BLaER1 (cell line): ENCODE results near the gene PRUNE2.
"Not testable (repeated sequence)": the region's sequence is repeated elsewhere in the genome, so short reads cannot be mapped to it uniquely, and the experiment has no call there.

Experiments used
- H3K27ac ChIP-seq: shearing (Covaris generic); formaldehyde crosslinking; 2 replicates; pipeline ENCODE4 v1.8.1; 2022
- H3K27me3 ChIP-seq: shearing (Covaris generic); formaldehyde crosslinking; 2 replicates; pipeline ENCODE4 v1.8.1; 2022
- H3K36me3 ChIP-seq: shearing (Covaris generic); formaldehyde crosslinking; 2 replicates; pipeline ENCODE4 v1.8.1; 2022
- H3K4me1 ChIP-seq: shearing (Covaris generic); formaldehyde crosslinking; 2 replicates; pipeline ENCODE4 v1.8.1; 2022
- H3K4me2 ChIP-seq: shearing (Covaris generic); formaldehyde crosslinking; 2 replicates; pipeline ENCODE4 v1.8.1; 2022
- H3K4me3 ChIP-seq: shearing (Covaris generic); formaldehyde crosslinking; 2 replicates; pipeline ENCODE4 v1.8.1; 2022
- H3K9ac ChIP-seq: shearing (Covaris generic); formaldehyde crosslinking; 2 replicates; pipeline ENCODE4 v1.8.1; 2022
- H3K9me3 ChIP-seq: shearing (Covaris generic); formaldehyde crosslinking; 2 replicates; pipeline ENCODE4 v1.8.1; 2022
- H4K20me1 ChIP-seq: shearing (Covaris generic); formaldehyde crosslinking; 2 replicates; pipeline ENCODE4 v1.8.1; 2022
- Cebpa-rat ChIP-seq: shearing (Covaris generic); IDR thresholded peaks from 2 replicates; pipeline ENCODE4 v1.8.1; 2022

PRUNE2 gene

GRCh38 chr9:76603448-76603895 lies 302.4 kb downstream of the PRUNE2 start:
- Histone ChIP-seq H4K20me1 (no peaks in the 10 kb centered on the region), H3K27me3 (no peaks in the 10 kb centered on the region), H3K4me1 (peaks cover 8% of the 10 kb centered on the region; the same call in 1 of the 2 replicates), H3K27ac (no peak overlapping the region), H3K9me3 (no peaks in the 10 kb centered on the region), H3K4me3 (no peak overlapping the region), H3K36me3 (no peaks in the 10 kb centered on the region), H3K9ac (no peak overlapping the region), H3K4me2 (no peak overlapping the region)
- no peak for TF ChIP-seq Cebpa-rat

GRCh38 chr9:76602199-76602598 lies 303.7 kb downstream of the PRUNE2 start:
- Histone ChIP-seq H4K20me1 (no peaks in the 10 kb centered on the region), H3K9ac (no peak overlapping the region), H3K4me3 (no peak overlapping the region), H3K27me3 (no peaks in the 10 kb centered on the region), H3K4me2 (no peak overlapping the region), H3K27ac (no peak overlapping the region), H3K4me1 (peaks cover 8% of the 10 kb centered on the region; the same call in 1 of the 2 replicates), H3K36me3 (no peaks in the 10 kb centered on the region), H3K9me3 (no peaks in the 10 kb centered on the region)
- no peak for TF ChIP-seq Cebpa-rat

- no peak for TF ChIP-seq Cebpa-rat
- H3K9me3 ChIP-seq, result no peaks in the 10 kb centered on the region
- no peak overlapping the region for H3K4me3 ChIP-seq
- H4K20me1 ChIP-seq, result no peaks in the 10 kb centered on the region
- no peak overlapping the region for H3K4me2 ChIP-seq
- H3K9ac ChIP-seq, result no peak overlapping the region
- no peak overlapping the region for H3K27ac ChIP-seq
- H3K36me3 ChIP-seq, result no peaks in the 10 kb centered on the region
- H3K27me3 ChIP-seq, result no peaks in the 10 kb centered on the region
- H3K4me1 ChIP-seq, result peaks cover 8% of the 10 kb centered on the region; the same call in 1 of the 2 replicates
These were observed 305.8 kb downstream of the PRUNE2 start for GRCh38 chr9:76600007-76600615.

DNA sequence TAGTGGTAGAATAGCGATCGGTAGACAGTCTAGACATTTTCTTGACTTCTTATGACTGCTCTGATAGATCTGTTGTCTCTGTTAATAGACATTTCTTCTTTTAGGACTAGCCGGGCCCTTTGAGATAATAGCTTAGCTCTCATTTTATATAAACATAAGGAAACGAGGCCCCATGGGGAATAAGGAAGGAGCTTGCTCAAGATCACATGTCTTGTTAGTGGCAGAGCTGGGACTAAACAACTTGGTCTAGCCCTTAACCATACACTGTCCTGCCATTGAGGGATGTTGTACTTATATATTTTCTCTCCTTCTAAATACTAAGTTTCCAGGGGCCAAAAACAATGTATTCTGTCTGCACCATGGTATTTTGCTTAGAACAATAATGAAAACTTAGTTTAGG lies 306.9 kb downstream of the PRUNE2 start:
- H3K27ac ChIP-seq, result no peak overlapping the region
- H3K9me3 ChIP-seq, result no peaks in the 10 kb centered on the region
- no peak overlapping the region for H3K4me3 ChIP-seq
- TF ChIP-seq Cebpa-rat, result no peak
- no peaks in the 10 kb centered on the region for H4K20me1 ChIP-seq
- peak overlapping the region; percentile 17; the same call in 1 of the 2 replicates for H3K4me2 ChIP-seq
- no peak overlapping the region for H3K9ac ChIP-seq
- H3K36me3 ChIP-seq, result no peaks in the 10 kb centered on the region
- peaks cover 8% of the 10 kb centered on the region; the same call in 1 of the 2 replicates for H3K4me1 ChIP-seq
- H3K27me3 ChIP-seq, result no peaks in the 10 kb centered on the region

GRCh38 chr9:76595645-76596044 lies 310.3 kb downstream of the PRUNE2 start:
- Histone ChIP-seq H3K4me1 (peaks cover 8% of the 10 kb centered on the region; the same call in 1 of the 2 replicates), H3K4me2 (no peak overlapping the region), H4K20me1 (no peaks in the 10 kb centered on the region), H3K36me3 (no peaks in the 10 kb centered on the region), H3K9ac (no peak overlapping the region), H3K4me3 (no peak overlapping the region), H3K27ac (no peak overlapping the region), H3K9me3 (no peaks in the 10 kb centered on the region), H3K27me3 (no peaks in the 10 kb centered on the region)
- TF ChIP-seq Cebpa-rat, result no peak

DNA sequence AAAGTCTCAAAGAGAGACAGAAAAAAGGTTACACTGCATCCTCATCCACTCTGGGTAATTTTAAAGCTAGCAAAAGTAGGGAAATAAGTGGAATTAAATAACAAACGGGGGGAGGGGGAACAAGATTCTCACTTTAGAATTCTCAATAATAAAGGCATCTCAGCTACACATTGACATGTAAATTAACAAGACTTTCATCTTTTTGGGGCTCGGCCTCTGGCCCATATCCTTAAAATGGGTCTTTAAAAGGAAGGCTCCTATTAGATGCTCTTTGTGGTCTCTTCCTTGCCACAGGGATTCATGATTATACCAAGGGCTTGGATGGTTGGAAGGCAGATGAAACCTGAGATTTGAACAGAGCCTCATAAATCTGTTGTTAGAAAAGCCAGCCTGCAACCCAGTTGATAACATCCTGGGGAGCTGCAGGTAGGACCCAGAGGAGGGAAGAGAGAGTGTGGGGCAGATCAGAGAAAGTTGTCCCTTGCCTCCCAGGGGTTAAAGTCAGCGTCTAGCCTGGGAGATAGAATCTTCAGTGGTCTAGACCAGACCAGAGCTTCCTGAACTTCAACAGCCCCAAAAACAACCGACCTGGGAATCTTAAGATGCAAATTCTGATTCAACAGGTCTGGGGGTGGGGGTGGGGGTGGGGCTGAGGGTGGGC lies 311.0 kb downstream of the PRUNE2 start:
- H4K20me1 ChIP-seq, result no peaks in the 10 kb centered on the region
- TF ChIP-seq Cebpa-rat, result no peak
- H3K4me3 ChIP-seq, result no peak overlapping the region
- H3K9me3 ChIP-seq, result no peaks in the 10 kb centered on the region
- H3K4me1 ChIP-seq, result peaks cover 8% of the 10 kb centered on the region; the same call in 1 of the 2 replicates
- no peak overlapping the region for H3K4me2 ChIP-seq
- H3K9ac ChIP-seq, result no peak overlapping the region
- H3K27ac ChIP-seq, result no peak overlapping the region
- H3K27me3 ChIP-seq, result no peaks in the 10 kb centered on the region
- H3K36me3 ChIP-seq, result no peaks in the 10 kb centered on the region

DNA sequence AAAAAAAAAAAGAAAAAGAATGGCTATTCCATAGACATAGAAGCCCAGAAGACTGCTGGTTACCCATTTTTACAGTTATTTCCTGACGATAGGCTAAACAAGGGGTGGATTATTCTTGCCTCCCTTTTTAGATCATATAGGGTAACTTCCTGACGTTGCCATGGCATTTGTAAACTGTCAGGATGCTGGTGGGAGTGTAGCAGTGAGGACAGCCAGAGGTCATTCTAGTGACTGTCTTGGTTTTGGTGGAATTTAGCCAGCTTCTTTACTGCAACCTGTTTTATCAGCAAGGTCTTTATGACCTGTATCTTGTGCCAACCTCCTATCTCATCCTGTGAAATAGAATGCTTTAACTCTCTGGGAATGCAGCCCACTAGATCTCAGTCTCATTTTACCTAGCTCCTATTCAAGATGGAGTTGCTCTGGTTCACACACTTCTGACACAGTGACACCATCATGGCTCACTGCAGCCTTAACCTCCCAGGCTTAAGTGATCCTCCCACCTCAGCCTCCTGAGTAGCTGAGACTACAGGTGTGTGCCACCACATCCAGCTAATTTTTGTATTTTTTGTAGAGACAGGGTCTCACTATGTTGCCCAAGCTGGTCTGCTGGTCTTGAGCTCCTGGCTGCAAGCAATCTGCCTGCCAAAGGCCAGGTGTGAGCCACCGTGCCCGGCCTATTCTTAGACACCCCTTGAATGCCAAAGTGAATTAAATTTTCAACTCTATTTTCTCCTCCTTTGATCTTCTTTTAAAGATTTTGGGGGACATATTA lies 311.8 kb downstream of the PRUNE2 start:
- not testable (repeated sequence) for H3K4me2 ChIP-seq, H3K9ac ChIP-seq, H3K4me3 ChIP-seq, H3K27me3 ChIP-seq, H3K4me1 ChIP-seq, H4K20me1 ChIP-seq, H3K9me3 ChIP-seq, H3K36me3 ChIP-seq, H3K27ac ChIP-seq

GRCh38 chr9:76592974-76593347 lies 313.0 kb downstream of the PRUNE2 start:
- H3K27ac ChIP-seq, result no peak overlapping the region
- no peaks in the 10 kb centered on the region for H4K20me1 ChIP-seq
- no peak overlapping the region for H3K4me3 ChIP-seq
- no peak overlapping the region for H3K9ac ChIP-seq
- H3K4me2 ChIP-seq, result no peak overlapping the region
- no peaks in the 10 kb centered on the region for H3K9me3 ChIP-seq
- H3K4me1 ChIP-seq, result no peaks in the 10 kb centered on the region
- H3K27me3 ChIP-seq, result no peaks in the 10 kb centered on the region
- no peak for TF ChIP-seq Cebpa-rat
- H3K36me3 ChIP-seq, result no peaks in the 10 kb centered on the region

DNA sequence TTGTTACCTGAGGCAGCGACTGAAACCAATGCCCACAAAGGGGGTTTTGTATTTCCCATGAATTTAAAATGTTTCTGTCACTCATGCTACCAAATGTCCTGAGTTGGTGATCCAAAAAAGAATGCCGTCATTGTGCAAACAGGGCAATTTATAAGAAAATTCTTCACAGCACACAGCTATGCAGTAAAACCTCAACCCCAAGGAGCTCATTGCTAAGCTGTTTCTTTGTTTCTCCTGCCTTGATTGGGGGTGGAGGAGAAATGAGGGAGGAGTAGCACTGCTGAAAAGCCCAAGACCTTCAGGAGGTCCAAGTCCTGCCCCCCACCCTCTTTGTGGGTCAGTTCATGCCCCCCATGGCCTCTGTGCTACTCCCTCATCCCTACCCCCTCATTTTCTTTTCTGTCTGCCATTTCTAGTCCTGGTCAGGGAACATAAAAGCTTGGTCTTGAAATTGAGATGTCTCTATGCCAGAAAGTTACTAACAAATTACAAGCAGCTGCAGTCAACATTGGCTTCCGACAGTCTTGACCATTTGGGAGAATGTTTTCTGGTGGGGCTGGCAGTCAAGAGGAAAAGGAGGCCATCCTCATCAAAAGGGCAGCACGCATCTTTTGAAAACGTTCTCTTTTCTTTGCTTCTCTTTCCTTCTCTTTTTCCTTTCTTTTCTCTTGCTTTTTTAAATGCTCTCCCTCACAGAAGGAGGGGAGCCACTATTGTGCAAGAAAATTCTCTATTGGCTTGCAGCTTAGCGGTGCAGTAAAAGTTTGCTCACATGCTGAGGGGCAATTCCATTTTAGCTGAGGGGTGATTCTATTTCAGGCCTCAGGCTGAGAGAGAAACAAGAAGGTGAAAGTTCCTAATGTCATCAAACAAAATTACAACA lies 313.6 kb downstream of the PRUNE2 start:
- H3K9me3 ChIP-seq, result no peaks in the 10 kb centered on the region
- H3K4me2 ChIP-seq, result no peak overlapping the region
- H3K27me3 ChIP-seq, result no peaks in the 10 kb centered on the region
- no peaks in the 10 kb centered on the region for H3K36me3 ChIP-seq
- H3K4me1 ChIP-seq, result no peaks in the 10 kb centered on the region
- no peak overlapping the region for H3K27ac ChIP-seq
- no peak overlapping the region for H3K9ac ChIP-seq
- no peaks in the 10 kb centered on the region for H4K20me1 ChIP-seq
- no peak overlapping the region for H3K4me3 ChIP-seq
- TF ChIP-seq Cebpa-rat, result no peak
